ENCODE data around the gene SDK2.
A peak's percentile ranks its signal among the peaks of the same experiment; 100 is the strongest.

SDK2 gene

DNA sequence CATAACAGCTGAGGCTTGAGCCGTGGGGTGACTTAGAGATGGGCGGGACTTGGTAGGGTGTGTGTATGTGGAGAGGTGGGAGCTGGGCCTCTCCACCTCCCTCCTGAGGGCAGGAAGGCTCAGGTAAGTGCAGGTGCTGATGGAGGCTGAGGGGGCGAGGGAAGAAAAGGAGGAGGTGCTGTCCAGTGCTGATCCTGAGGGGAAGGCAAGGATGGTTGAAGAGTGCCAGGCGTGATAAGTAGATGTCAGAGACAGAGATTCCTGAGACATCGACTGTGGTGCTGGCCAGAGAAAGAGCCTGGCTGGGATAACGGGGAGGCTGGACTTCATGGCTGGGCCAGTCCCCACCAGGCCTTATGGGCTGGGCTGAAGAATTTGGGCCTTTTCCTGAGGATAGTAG is 159.1 kb downstream of the SDK2 start:
- TF ChIP-seq, protein P1, sequence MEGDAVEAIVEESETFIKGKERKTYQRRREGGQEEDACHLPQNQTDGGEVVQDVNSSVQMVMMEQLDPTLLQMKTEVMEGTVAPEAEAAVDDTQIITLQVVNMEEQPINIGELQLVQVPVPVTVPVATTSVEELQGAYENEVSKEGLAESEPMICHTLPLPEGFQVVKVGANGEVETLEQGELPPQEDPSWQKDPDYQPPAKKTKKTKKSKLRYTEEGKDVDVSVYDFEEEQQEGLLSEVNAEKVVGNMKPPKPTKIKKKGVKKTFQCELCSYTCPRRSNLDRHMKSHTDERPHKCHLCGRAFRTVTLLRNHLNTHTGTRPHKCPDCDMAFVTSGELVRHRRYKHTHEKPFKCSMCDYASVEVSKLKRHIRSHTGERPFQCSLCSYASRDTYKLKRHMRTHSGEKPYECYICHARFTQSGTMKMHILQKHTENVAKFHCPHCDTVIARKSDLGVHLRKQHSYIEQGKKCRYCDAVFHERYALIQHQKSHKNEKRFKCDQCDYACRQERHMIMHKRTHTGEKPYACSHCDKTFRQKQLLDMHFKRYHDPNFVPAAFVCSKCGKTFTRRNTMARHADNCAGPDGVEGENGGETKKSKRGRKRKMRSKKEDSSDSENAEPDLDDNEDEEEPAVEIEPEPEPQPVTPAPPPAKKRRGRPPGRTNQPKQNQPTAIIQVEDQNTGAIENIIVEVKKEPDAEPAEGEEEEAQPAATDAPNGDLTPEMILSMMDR (IDR thresholded peaks at IDR 0.05; ENCODE audit: insufficient read depth, low read depth, low read length, missing control alignments), result no peak
- DNase-seq (ENCODE audit: low read depth), result no peak
- no peak overlapping the region for H3K4me3 ChIP-seq (ENCODE audit: low read length)

DNA sequence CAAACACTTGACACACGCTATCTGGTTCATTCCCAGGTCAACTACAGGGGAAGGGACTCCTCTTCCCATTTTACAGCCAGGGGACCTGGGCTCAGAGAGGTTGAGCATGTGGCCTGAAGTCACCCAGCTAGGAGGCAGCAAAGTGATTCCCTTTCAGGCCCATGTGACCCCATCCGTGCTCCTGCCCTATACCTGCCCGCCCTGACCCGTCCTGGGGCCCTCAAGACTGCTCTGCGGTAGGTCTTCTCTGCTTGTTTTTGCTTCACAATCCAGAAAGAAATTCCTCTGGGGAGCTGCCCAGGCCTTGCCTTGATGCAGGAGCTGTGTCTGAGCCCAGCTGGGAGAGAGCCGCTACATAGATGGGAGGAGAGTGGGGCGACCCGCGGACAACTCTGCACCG is 161.4 kb downstream of the SDK2 start:
- H3K4me3 ChIP-seq (ENCODE audit: low read length), result no peak overlapping the region
- DNase-seq (ENCODE audit: low read depth), result no peak
- TF ChIP-seq, protein P1 (IDR thresholded peaks at IDR 0.05; ENCODE audit: insufficient read depth, low read depth, low read length, missing control alignments), result no peak

DNA sequence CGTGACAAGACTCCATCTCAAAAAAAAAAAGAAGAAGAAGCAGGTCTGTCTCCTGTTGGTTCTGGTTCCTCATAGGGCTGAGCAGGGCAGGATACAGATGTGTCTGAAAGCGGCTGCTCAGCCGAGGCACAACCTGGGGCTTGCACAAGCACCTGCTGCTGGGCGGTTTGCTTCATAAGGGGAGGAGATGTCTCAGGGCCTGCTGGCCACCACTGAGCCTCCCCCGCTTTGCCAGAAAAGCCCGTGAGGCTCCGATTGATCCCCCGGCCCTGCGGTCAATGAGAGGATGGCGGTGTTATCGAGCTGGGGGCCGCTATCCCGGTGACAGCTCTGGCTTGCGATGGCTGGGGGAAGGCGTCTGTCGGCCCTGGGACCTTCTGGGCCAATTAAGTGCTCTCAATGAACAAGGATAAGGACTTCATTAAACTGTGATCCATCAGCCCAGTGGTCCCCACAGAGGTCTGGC is 162.0 kb downstream of the SDK2 start:
- DNase-seq (ENCODE audit: low read depth), result no peak
- no peak overlapping the region for H3K4me3 ChIP-seq (ENCODE audit: low read length)
- TF ChIP-seq, protein P1 (IDR thresholded peaks at IDR 0.05; ENCODE audit: insufficient read depth, low read depth, low read length, missing control alignments), result no peak

DNA sequence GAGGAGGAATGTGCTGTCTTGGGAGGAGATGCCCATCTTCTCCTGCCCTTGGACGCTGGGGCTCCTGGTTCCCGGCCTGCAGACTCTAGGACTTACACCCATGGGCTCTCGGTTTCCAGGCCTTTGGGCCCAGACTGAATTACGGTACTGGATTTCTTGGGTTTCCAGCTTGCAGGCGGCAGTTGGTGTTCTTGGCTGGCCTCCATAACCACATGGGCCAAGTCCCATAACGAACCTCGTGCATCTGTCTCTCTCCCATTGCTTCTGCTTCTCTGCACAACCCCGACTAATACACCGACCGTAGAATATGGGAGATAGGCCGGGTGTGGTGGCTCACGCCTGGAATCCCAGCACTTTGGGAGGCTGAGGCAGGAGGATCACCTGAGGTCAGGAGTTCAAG is 162.6 kb downstream of the SDK2 start:
- DNase-seq (ENCODE audit: low read depth), result no peak
- TF ChIP-seq, protein P1 (IDR thresholded peaks at IDR 0.05; ENCODE audit: insufficient read depth, low read depth, low read length, missing control alignments), result no peak
- no peak overlapping the region for H3K4me3 ChIP-seq (ENCODE audit: low read length)

DNA sequence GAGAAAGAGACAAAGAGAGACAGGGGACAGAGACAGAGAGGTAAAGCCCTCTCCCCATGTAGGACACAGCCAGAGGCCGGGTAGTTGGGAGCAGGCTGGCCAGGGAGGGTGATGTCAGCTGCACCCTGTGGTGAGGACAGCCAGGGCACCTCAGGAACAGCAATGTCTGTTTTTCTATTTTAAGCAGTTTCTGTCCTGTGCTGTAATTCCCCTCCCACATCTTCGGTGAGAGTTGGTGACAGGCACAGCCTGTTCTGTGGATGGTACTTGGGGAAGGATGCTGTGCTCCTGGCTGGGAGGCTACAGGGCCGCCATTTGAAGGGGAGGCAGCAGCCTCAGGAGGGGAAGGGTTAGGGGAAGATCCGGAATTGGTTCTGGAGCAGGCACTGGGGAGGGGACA is 163.5 kb downstream of the SDK2 start:
- no peak overlapping the region for H3K4me3 ChIP-seq (ENCODE audit: low read length)
- TF ChIP-seq, protein P1 (IDR thresholded peaks at IDR 0.05; ENCODE audit: insufficient read depth, low read depth, low read length, missing control alignments), result no peak
- DNase-seq (ENCODE audit: low read depth), result no peak

DNA sequence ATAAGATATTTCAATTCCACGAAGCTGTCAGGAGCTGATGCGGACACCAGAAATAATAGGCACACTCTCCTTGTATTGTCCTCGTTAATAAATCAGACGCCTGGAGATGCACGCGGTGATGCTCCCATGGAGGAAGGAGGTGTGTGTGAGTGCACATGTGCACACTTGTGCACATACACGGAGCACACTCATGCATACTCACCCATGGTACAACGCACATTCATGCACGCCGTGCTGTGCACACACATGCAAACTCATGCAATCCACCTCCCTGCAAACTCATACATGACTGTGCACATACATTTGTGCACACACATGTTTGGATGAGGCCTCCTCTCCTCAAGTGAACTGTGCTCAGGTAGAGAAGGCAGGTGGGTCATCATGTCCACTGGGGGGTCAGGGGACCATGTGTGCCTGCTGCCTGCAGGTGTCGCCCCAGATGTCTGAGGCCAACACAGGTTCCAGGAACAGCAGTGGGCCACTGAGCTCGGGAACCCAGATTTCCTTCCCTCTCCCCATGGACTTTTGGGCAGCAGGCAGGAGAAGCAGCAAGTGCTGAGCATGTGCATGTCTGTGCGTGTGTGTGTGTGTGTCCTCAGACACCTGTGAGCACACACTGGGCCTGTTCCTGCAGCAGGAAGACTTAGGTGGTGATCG is 165.3 kb downstream of the SDK2 start:
- DNase-seq (ENCODE audit: low read depth), result no peak
- no peak overlapping the region for H3K4me3 ChIP-seq (ENCODE audit: low read length)
- TF ChIP-seq, protein P1 (IDR thresholded peaks at IDR 0.05; ENCODE audit: insufficient read depth, low read depth, low read length, missing control alignments), result peak; percentile 10

DNA sequence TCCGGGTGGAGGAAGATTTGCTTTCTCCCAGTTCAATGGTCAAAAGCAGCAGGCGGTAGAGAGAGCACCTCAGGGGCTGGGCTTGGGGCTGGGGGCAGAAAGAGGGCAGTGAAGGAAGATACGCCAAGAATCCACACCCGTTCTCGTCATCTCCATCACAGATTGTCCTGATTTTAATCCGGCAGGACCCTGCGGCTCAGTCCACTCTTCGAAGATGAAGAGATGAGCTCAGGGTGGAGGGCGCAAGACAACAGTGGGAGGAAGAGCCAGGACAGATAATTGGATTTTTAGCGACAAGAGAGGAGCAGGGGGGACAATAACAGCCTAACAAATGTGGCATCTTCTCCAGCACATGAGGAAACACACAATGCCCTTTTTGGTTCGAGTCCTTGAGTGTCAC is 165.9 kb downstream of the SDK2 start:
- H3K4me3 ChIP-seq (ENCODE audit: low read length), result no peak overlapping the region
- DNase-seq (ENCODE audit: low read depth), result no peak
- TF ChIP-seq, protein P1 (IDR thresholded peaks at IDR 0.05; ENCODE audit: insufficient read depth, low read depth, low read length, missing control alignments), result no peak

Measured in epithelial cell of esophagus (primary cell).